NCI-H82 treated with DMSO at 0.1 percent for 48 hours (cell line): ENCODE data around the gene CHDH.

ENCODE experiments used
- DNase-seq: peaks from one replicate; lab custom pipeline; 2025; ENCODE audit not compliant: unreplicated experiment; lab: John Stamatoyannopoulos, UW

The CHDH gene

GRCh38 chr3:53763353-53763752 is 82.9 kb downstream of the CHDH start:
- no peak for DNase-seq
